K562 (cell line): ENCODE data around the gene METTL25. TPM values are rescaled to one million over a fixed set of nuclear protein-coding genes. Genes with fewer than 3 reads are reported as not detected.

Experiments used
- ATAC-seq: fragments of 200-7000 bp; cut with Tn5 transposase; 3 replicates; pipeline ENCODE4 v1.9.1; 2020; ENCODE audit warnings: moderate library complexity
- BruUV-seq: library from RNA; stranded (reverse); fragments of 400-500 nt; replicated peaks from 2 replicates; lab custom pipeline; 2021; lab: Mats Ljungman, UMichigan
- CTCF ChIA-PET: fragments of 300-600 bp; formaldehyde crosslinking; extraction: SDS; loops from one replicate; lab custom pipeline; 2021; ENCODE audit warnings: low intra/inter-chr PET ratio; lab: Yijun Ruan, JAX
- POLR2A ChIA-PET: fragments of 300-600, 350-650 bp; sonication (Branson Sonifier 250); formaldehyde crosslinking; extraction: SDS; loops from one replicate; lab custom pipeline; 2021; ENCODE audit warnings: antibody characterized with exemption, inconsistent platforms; lab: Yijun Ruan, JAX
- DNase-seq, 4 experiments: peaks; one replicate each; pipeline versions ENCODE4 v3.0.0 to v3.0.0-alpha.2; 2011 to 2018; ENCODE audit warnings: low spot score in 3 of 4, mixed read lengths in 3 of 4; ENCODE audit errors: extremely low read depth in 1 of 4
- FAIRE-seq: peaks from 2 replicates; lab custom pipeline; 2011; peaks lifted over from hg19 to GRCh38; lab: Jason Lieb, UNC
- H2AFZ ChIP-seq: 2 replicates; pipeline ENCODE4 v1.6.0; 2011; ENCODE audit warnings: low read depth, low read length, control low read depth, inconsistent platforms
- H3K27ac ChIP-seq: fragments of 200-600 bp; 3 replicates; pipeline ENCODE4 v1.8.0; 2011; ENCODE audit warnings: low read depth, mild to moderate bottlenecking, control low read depth, inconsistent platforms, low read length, moderate library complexity, mixed read lengths; ENCODE audit errors: extremely low read depth
- H3K27me3 ChIP-seq, 2 experiments: fragments of 300-600 bp in 1 of 2; 2 replicates in 1 of 2; 3 replicates in 1 of 2; pipeline versions ENCODE4 v1.6.0 to v1.8.0; 2011; ENCODE audit warnings: inconsistent platforms in 2 of 2, low read length in 2 of 2, mild to moderate bottlenecking in 1 of 2, mixed read lengths in 1 of 2, moderate library complexity in 1 of 2; ENCODE audit not compliant: control insufficient read depth in 2 of 2, insufficient read depth in 2 of 2
- H3K36me3 ChIP-seq: fragments of 300-600 bp; 3 replicates; pipeline ENCODE4 v1.8.0; 2011; ENCODE audit warnings: mild to moderate bottlenecking, low read length, inconsistent platforms; ENCODE audit not compliant: control insufficient read depth, insufficient read depth
- H3K4me1 ChIP-seq, 2 experiments: fragments of 200-600 bp in 1 of 2; replicated peaks in 1 of 2; 2 replicates in 1 of 2; 3 replicates in 1 of 2; pipeline versions ENCODE4 v1.5.1 to v1.8.0; 2011; ENCODE audit warnings: inconsistent platforms in 2 of 2, low read length in 2 of 2, mild to moderate bottlenecking in 1 of 2, mixed read lengths in 1 of 2, moderate library complexity in 1 of 2; ENCODE audit not compliant: control insufficient read depth in 2 of 2, insufficient read depth in 2 of 2
- H3K4me2 ChIP-seq: 2 replicates; pipeline ENCODE4 v1.6.1; 2011; ENCODE audit warnings: low read length, control low read depth, inconsistent platforms, mixed read lengths; ENCODE audit not compliant: insufficient read depth
- H3K4me3 ChIP-seq: fragments of 200-600 bp; sonication (generic), shearing (Covaris generic); 2 replicates; pipeline ENCODE4 v1.5.1; 2016; ENCODE audit warnings: control low read depth, inconsistent platforms
- H3K79me2 ChIP-seq: fragments of 200-600 bp; 3 replicates; pipeline ENCODE4 v1.8.0; 2011; ENCODE audit warnings: low read length, inconsistent platforms; ENCODE audit not compliant: control insufficient read depth, insufficient read depth
- H3K9ac ChIP-seq, 2 experiments: 2 replicates each; pipeline versions ENCODE4 v1.6.0 to v1.6.1; 2011; ENCODE audit warnings: low read depth in 2 of 2, low read length in 2 of 2, control low read depth in 1 of 2, inconsistent platforms in 1 of 2, mild to moderate bottlenecking in 1 of 2, mixed read lengths in 1 of 2; ENCODE audit not compliant: insufficient read depth in 1 of 2
- H3K9me1 ChIP-seq: one replicate; pipeline ENCODE4 v1.6.0; 2011; ENCODE audit warnings: inconsistent platforms, mild to moderate bottlenecking, low read length, moderate library complexity; ENCODE audit not compliant: control insufficient read depth, insufficient read depth
- H3K9me3 ChIP-seq: replicated peaks from 2 replicates; pipeline ENCODE4 v1.5.1; 2011; ENCODE audit warnings: low read depth, low read length, inconsistent platforms; ENCODE audit not compliant: control insufficient read depth, insufficient read depth
- H4K20me1 ChIP-seq: replicated peaks from 2 replicates; pipeline ENCODE4 v1.6.1; 2011; ENCODE audit warnings: low read length, inconsistent platforms, mixed read lengths; ENCODE audit not compliant: control insufficient read depth, insufficient read depth
- CEBPB ChIP-seq: fragments of 450-650 bp; IDR thresholded peaks from 2 replicates; pipeline ENCODE4 v1.6.1; 2016; ENCODE audit warnings: missing genetic modification characterization, missing compliant biosample characterization
- CEBPG ChIP-seq, 3 experiments: fragments of 200-800 bp in 1 of 3; sonication (Bioruptor generic) in 1 of 3; sonication (generic) in 1 of 3; formaldehyde crosslinking in 1 of 3; IDR thresholded peaks in 2 of 3; conservative IDR thresholded peaks in 1 of 3; 2 replicates each; pipeline versions ENCODE4 v1.6.1 to v1.8.0; 2016 to 2022; ENCODE audit warnings: missing compliant biosample characterization in 2 of 3, missing genetic modification characterization in 2 of 3, mild to moderate bottlenecking in 1 of 3, missing genetic modification reagents in 1 of 3
- PHF8 ChIP-seq: fragments of 200-600 bp; sonication (generic); IDR thresholded peaks from 2 replicates; pipeline ENCODE4 v1.6.1; 2012; ENCODE audit warnings: mixed run types, mild to moderate bottlenecking, inconsistent platforms, low read length, moderate library complexity, borderline replicate concordance
- ZNF224 ChIP-seq: sonication (generic); formaldehyde crosslinking; IDR thresholded peaks from 2 replicates; pipeline ENCODE4 v1.8.0; 2022; ENCODE audit warnings: mild to moderate bottlenecking, missing genetic modification reagents
- ZNF274 ChIP-seq: IDR thresholded peaks from 2 replicates; pipeline ENCODE4 v1.6.1; 2011; ENCODE audit warnings: low read depth, mild to moderate bottlenecking, low read length, moderate library complexity, borderline replicate concordance
- ZNF830 ChIP-seq: fragments of 250-450 bp; sonication (Bioruptor Pico); IDR thresholded peaks from 2 replicates; pipeline ENCODE4 v1.5.0; 2021; ENCODE audit warnings: mild to moderate bottlenecking
- WGBS: fragments of 100-300 bp; shearing (Covaris generic); methylation state at CpG from one replicate; pipeline ENCODE4 v1.1.6; 2016; ENCODE audit warnings: low coverage, mixed read lengths; ENCODE audit not compliant: insufficient coverage; ENCODE audit errors: missing lambda C conversion rate; 5-methylcytosine and 5-hydroxymethylcytosine counted together
- in situ Hi-C: fragments of 300-500 bp; cut with MboI; formaldehyde crosslinking; loops from 4 replicates; pipeline ENCODE4 v1.15.0; 2018; ENCODE audit warnings: inconsistent platforms, mixed read lengths
- intact Hi-C: fragments of 100-400 bp; cut with micrococcal nuclease; formaldehyde crosslinking; loops from 2 replicates; pipeline ENCODE4 v1.14.2; 2022
- polyA plus RNA-seq, 8 experiments: library from polyadenylated mRNA; depleted of rRNA in 4 of 8; stranded (reverse) in 5 of 8; unstranded in 3 of 8; fragments of >200 nt; fragmentation: Nextera tagmentation in 2 of 8; fragmentation: Illumina TruSeq in 1 of 8; extraction: Ambion mirVana in 2 of 8; extraction: Trizol in 1 of 8; gene quantifications; 2 replicates each; pipeline versions ENCODE4 v1.2.1 to v1.2.3, GENCODE V29; 2011 to 2014; ENCODE audit warnings: inconsistent platforms in 1 of 8, missing spikeins in 1 of 8
- total RNA-seq, 7 experiments: library from RNA; depleted of rRNA in 6 of 7; stranded (reverse); fragments of >200 nt in 6 of 7; fragmentation: Illumina TruSeq in 2 of 7; extraction: Trizol in 2 of 7; gene quantifications; 2 replicates each; pipeline versions ENCODE4 v1.2.1 to v1.2.3, GENCODE V29; 2011 to 2021; ENCODE audit warnings: low replicate concordance in 1 of 7

The METTL25 gene
- total and polyA plus RNA-seq, 9 of the 15 experiments (the other 6 are each of a cell fraction or from before 2014, with no cell fraction given): 0.50 to 2.4 (median 1.9) TPM

DNA sequence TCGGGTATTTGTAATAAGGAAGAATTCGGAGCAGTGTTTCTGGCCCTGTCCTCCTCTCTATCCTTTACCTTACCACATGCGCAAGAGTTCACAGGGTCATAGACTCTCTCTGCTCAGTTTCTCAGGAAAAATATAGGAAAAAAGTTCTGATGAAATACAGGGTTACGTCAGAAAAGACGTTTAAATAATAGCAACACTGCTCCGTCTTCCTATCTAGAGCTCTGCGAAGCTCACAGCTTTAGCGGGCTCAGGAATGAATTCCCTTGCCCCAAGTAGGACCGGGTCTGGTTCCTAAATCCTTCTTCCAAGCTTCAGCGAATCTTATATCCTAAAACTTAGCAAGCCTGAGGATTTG, 507 bp upstream of the METTL25 start:
- H3K9me1 ChIP-seq: no peaks in the 10 kb centered on the region
- no peaks in the 10 kb centered on the region; the same call in 1 of the 2 replicates for H4K20me1 ChIP-seq
- H3K36me3 ChIP-seq: peaks cover 42% of the 10 kb centered on the region
- in situ Hi-C loops (no loop called here), intact Hi-C loops (no loop called here)
- ATAC-seq (peak; percentile 5; the same call in 2 of the 3 replicates), FAIRE-seq (no peak), DNase-seq (peak in 3 of 4 experiments; percentile 20 to 23 (median 21))
- peak overlapping the region; percentile 95 for H3K4me3 ChIP-seq
- TSS peak; percentile 48 for BruUV-seq
- H2AFZ ChIP-seq: peak overlapping the region; percentile 100
- 2% methylated on average over 10 of the region's 10 CpGs for WGBS
- peak overlapping the region; percentile 99; the same call in 1 of the 2 replicates for H3K4me2 ChIP-seq
- no peaks in the 10 kb centered on the region for H3K27me3 ChIP-seq
- H3K9me3 ChIP-seq: no peaks in the 10 kb centered on the region
- ChIA-PET CTCF (no interaction called here), POLR2A (interaction anchor here (0.9 to 1.3 kb wide), 4 partner anchors 8 to 23 kb away, joined by 3 to 6 read pairs (median 4); no protein-coding TSS in a partner anchor)
- H3K4me1 ChIP-seq: peaks cover 0 to 3% of the 10 kb centered on the region in 2 experiments; a peak in 2 of 5 replicates
- TF ChIP-seq ZNF830 (0 out of 2 replicates have a peak, but pooled peaks have one; percentile 33), CEBPG (CRISPR knock-in tag; IDR thresholded peaks at IDR 0.05) (0 out of 2 replicates have a peak, but pooled peaks have one; percentile 3), CEBPG (tag; conservative IDR thresholded peaks at IDR 0.05 in 1 of 2, IDR thresholded peaks at IDR 0.05 in 1 of 2) (no peak), ZNF274 (no peak)
- peak overlapping the region; percentile 100 for H3K27ac ChIP-seq
- H3K9ac ChIP-seq: peak overlapping the region; percentile 98 to 100
- peaks cover 36% of the 10 kb centered on the region for H3K79me2 ChIP-seq

GRCh38 chr12:82359115-82359478, 768 bp downstream of the METTL25 start:
- Histone ChIP-seq H3K27me3 (no peaks in the 10 kb centered on the region), H2AFZ (peak overlapping the region; percentile 99), H3K9me1 (no peaks in the 10 kb centered on the region), H3K4me2 (peak overlapping the region; percentile 84), H3K4me1 (peaks cover 0 to 3% of the 10 kb centered on the region in 2 experiments; a peak in 2 of 5 replicates), H3K9me3 (no peaks in the 10 kb centered on the region), H3K9ac (peak overlapping the region; percentile 60 to 90), H3K4me3 (peak overlapping the region; percentile 95), H3K27ac (peak overlapping the region; percentile 55; the same call in 1 of the 3 replicates), H3K79me2 (peaks cover 36% of the 10 kb centered on the region), H4K20me1 (no peaks in the 10 kb centered on the region; the same call in 1 of the 2 replicates), H3K36me3 (peaks cover 29% of the 10 kb centered on the region)
- CTCF ChIA-PET: interaction anchor here (0.6 kb wide), 1 partner anchor 340 kb away, joined by 3 read pairs; no protein-coding TSS in a partner anchor
- DNase-seq: peak in 2 of 4 experiments; percentile 11 to 41
- peak; percentile 54 for ATAC-seq
- BruUV-seq: TSS peak; percentile 57
- WGBS: 5% methylated on average over 4 of the region's 4 CpGs
- FAIRE-seq: no peak
- intact Hi-C loops: no loop called here
- POLR2A ChIA-PET: interaction anchor here (0.6 kb wide), 1 partner anchor 477 kb away, joined by 4 read pairs; no protein-coding TSS in a partner anchor
- in situ Hi-C loops: no loop called here
- TF ChIP-seq PHF8 (no peak), CEBPB (tag) (peak; percentile 7; the same call in 1 of the 2 replicates), ZNF224 (CRISPR knock-in tag) (0 out of 2 replicates have a peak, but pooled peaks have one; percentile 63)
- TF ChIP-seq, all 486 proteins: peak for 2
